DOHH2 (cell line): ENCODE measurements around the gene HTT-AS.

ENCODE experiments used
- H3F3A ChIP-seq: fragments of 200-600 bp; sonication (generic), shearing (Covaris generic); 2 replicates; pipeline ENCODE4 v1.6.0; 2016; ENCODE audit warnings: antibody characterized with exemption, mild to moderate bottlenecking; ENCODE audit not compliant: control insufficient read depth, insufficient read depth
- H3K27ac ChIP-seq: fragments of 200-600 bp; sonication (generic); 2 replicates; pipeline ENCODE4 v1.5.1; 2014; ENCODE audit warnings: low read depth, mild to moderate bottlenecking, low read length, moderate library complexity
- H3K27me3 ChIP-seq: fragments of 200-600 bp; sonication (generic); 2 replicates; pipeline ENCODE4 v1.6.1; 2014; ENCODE audit warnings: mild to moderate bottlenecking, low read length, mixed read lengths; ENCODE audit not compliant: control insufficient read depth
- H3K36me3 ChIP-seq: fragments of 200-600 bp; sonication (generic); 2 replicates; pipeline ENCODE4 v1.6.1; 2014; ENCODE audit warnings: mild to moderate bottlenecking, low read length, moderate library complexity, mixed read lengths; ENCODE audit not compliant: control insufficient read depth
- H3K4me1 ChIP-seq: fragments of 200-600 bp; sonication (generic); 2 replicates; pipeline ENCODE4 v1.6.1; 2014; ENCODE audit warnings: mild to moderate bottlenecking, low read length, mixed read lengths; ENCODE audit not compliant: control insufficient read depth
- H3K4me2 ChIP-seq: fragments of 200-600 bp; sonication (generic); 2 replicates; pipeline ENCODE4 v1.6.0; 2014; ENCODE audit warnings: mild to moderate bottlenecking, low read length, moderate library complexity
- H3K4me3 ChIP-seq: fragments of 200-600 bp; sonication (generic); 2 replicates; pipeline ENCODE4 v1.5.1; 2014; ENCODE audit warnings: mild to moderate bottlenecking, low read length, mixed read lengths
- H3K79me2 ChIP-seq: fragments of 200-600 bp; sonication (generic); 2 replicates; pipeline ENCODE4 v1.6.1; 2014; ENCODE audit warnings: mild to moderate bottlenecking, low read length, mixed read lengths; ENCODE audit not compliant: control insufficient read depth
- H3K9me2 ChIP-seq: fragments of 200-600 bp; sonication (generic); replicated peaks from 2 replicates; pipeline ENCODE4 v1.6.1; 2014; ENCODE audit warnings: mild to moderate bottlenecking, low read length, mixed read lengths; ENCODE audit not compliant: control insufficient read depth
- H3K9me3 ChIP-seq: fragments of 200-600 bp; sonication (generic); 2 replicates; pipeline ENCODE4 v1.6.1; 2014; ENCODE audit warnings: antibody characterized with exemption, low read length, mixed read lengths; ENCODE audit not compliant: control insufficient read depth, insufficient read depth
- H4K20me1 ChIP-seq: fragments of 200-600 bp; sonication (generic); 2 replicates; pipeline ENCODE4 v1.6.0; 2014; ENCODE audit warnings: low read depth, mild to moderate bottlenecking, antibody characterized with exemption, low read length, moderate library complexity; ENCODE audit not compliant: control insufficient read depth, insufficient read depth
- EZH2phosphoT487 ChIP-seq: fragments of 200-600 bp; sonication (generic); IDR thresholded peaks from 2 replicates; pipeline ENCODE4 v1.6.1; 2017; ENCODE audit warnings: borderline replicate concordance, mild to moderate bottlenecking, antibody characterized with exemption, low read length, moderate library complexity, mixed read lengths
- TF ChIP-seq, protein P1 (sequence below): fragments of 200-600 bp; sonication (generic); IDR thresholded peaks from one replicate; pipeline ENCODE4 v1.5.1; 2014; ENCODE audit warnings: antibody characterized with exemption, mild to moderate bottlenecking, low read depth, low read length; ENCODE audit not compliant: poor library complexity, severe bottlenecking

Gene HTT-AS

DNA sequence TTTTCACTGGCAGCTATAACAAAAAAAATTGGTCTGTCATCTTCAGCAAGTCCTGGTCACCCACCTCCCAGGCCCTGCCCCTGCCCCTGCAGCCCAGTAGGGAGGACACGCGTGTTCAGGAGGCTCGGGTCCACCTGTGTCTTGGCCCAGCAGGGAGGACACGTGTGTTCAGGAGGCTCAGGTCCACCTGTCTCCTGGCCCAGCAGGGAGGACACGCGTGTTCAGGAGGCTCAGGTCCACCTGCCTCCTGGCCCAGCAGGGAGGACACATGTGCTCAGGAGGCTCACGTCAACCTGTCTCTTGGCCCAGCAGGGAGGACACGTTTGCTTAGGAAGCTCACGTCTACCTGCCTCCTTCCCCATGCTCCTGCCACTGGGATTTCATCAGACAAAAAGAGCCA, 44.9 kb downstream of the HTT-AS start:
- Histone ChIP-seq H3K27me3 (peaks cover 8% of the 10 kb centered on the region), H3K9me2 (no peaks in the 10 kb centered on the region)
- TF ChIP-seq, protein P1, sequence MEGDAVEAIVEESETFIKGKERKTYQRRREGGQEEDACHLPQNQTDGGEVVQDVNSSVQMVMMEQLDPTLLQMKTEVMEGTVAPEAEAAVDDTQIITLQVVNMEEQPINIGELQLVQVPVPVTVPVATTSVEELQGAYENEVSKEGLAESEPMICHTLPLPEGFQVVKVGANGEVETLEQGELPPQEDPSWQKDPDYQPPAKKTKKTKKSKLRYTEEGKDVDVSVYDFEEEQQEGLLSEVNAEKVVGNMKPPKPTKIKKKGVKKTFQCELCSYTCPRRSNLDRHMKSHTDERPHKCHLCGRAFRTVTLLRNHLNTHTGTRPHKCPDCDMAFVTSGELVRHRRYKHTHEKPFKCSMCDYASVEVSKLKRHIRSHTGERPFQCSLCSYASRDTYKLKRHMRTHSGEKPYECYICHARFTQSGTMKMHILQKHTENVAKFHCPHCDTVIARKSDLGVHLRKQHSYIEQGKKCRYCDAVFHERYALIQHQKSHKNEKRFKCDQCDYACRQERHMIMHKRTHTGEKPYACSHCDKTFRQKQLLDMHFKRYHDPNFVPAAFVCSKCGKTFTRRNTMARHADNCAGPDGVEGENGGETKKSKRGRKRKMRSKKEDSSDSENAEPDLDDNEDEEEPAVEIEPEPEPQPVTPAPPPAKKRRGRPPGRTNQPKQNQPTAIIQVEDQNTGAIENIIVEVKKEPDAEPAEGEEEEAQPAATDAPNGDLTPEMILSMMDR = no peak
- TF ChIP-seq EZH2phosphoT487 = no peak

DNA sequence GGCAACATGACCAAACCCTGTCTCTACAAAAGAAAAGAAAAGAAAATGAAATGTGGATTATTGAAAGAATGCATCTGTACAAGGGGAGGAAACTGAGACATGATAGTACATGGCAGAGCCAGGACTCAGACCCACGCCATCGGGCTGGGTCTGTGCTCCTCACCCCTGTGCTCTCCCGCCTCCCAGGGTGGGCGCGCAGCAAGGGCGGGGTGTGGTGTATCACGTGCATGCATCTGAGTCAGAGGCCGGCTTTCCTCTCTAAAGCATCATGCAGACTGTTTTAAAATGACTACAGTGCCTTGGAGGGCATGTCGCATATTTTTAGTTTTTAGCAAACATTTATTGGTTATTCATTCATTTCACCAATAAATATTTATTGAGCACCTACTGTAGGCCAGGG, 47.8 kb downstream of the HTT-AS start:
- no peaks in the 10 kb centered on the region for H3K36me3 ChIP-seq
- H4K20me1 ChIP-seq = no peaks in the 10 kb centered on the region
- TF ChIP-seq, protein P1 = no peak
- no peak for TF ChIP-seq EZH2phosphoT487
- no peak overlapping the region for H3K4me2 ChIP-seq
- H3F3A ChIP-seq = no peaks in the 10 kb centered on the region
- H3K9me3 ChIP-seq = peaks cover 10% of the 10 kb centered on the region; the same call in 1 of the 2 replicates
- H3K4me1 ChIP-seq = no peaks in the 10 kb centered on the region
- H3K27me3 ChIP-seq = peaks cover under 1% of the 10 kb centered on the region; the same call in 1 of the 2 replicates
- H3K27ac ChIP-seq = no peak overlapping the region
- no peak overlapping the region for H3K4me3 ChIP-seq
- no peaks in the 10 kb centered on the region for H3K9me2 ChIP-seq
- no peaks in the 10 kb centered on the region for H3K79me2 ChIP-seq

More for the DNA sequence above, 44.9 kb downstream of the HTT-AS start:
- Histone ChIP-seq H3K27ac (no peak overlapping the region), H3K4me3 (no peak overlapping the region), H3K36me3 (no peaks in the 10 kb centered on the region), H4K20me1 (no peaks in the 10 kb centered on the region), H3K9me3 (no peaks in the 10 kb centered on the region), H3K4me1 (no peaks in the 10 kb centered on the region), H3K79me2 (no peaks in the 10 kb centered on the region), H3K4me2 (no peak overlapping the region), H3F3A (no peaks in the 10 kb centered on the region)

DNA sequence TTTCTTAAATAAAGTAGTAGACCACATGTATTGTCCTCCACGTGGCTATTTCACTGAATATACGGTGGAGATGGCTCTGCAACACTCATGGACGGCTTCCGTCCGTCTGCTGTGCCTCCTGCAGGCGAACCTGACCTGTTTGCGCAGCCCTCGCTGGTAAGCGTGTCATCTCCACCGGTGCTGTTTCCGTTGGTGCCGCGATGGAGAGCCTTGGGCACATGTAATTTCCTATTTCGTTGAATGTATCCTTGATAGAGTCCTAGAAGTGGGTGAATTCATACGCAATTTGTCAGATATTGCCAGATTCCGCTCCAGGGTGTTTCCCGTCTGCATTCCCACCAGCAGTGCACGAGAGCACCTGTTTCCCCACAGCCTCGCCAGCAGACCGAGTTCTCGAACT, 48.5 kb downstream of the HTT-AS start:
- no peak overlapping the region for H3K4me3 ChIP-seq
- H3K4me2 ChIP-seq = no peak overlapping the region
- TF ChIP-seq EZH2phosphoT487 = no peak
- TF ChIP-seq, protein P1 = no peak
- H3K9me3 ChIP-seq = peaks cover 10% of the 10 kb centered on the region; the same call in 1 of the 2 replicates
- H3K27me3 ChIP-seq = peaks cover 6% of the 10 kb centered on the region; the same call in 1 of the 2 replicates
- no peaks in the 10 kb centered on the region for H4K20me1 ChIP-seq
- H3K27ac ChIP-seq = no peak overlapping the region
- no peaks in the 10 kb centered on the region for H3K36me3 ChIP-seq
- H3K9me2 ChIP-seq = no peaks in the 10 kb centered on the region
- H3K79me2 ChIP-seq = no peaks in the 10 kb centered on the region
- peaks cover 6% of the 10 kb centered on the region for H3K4me1 ChIP-seq
- no peaks in the 10 kb centered on the region for H3F3A ChIP-seq

DNA sequence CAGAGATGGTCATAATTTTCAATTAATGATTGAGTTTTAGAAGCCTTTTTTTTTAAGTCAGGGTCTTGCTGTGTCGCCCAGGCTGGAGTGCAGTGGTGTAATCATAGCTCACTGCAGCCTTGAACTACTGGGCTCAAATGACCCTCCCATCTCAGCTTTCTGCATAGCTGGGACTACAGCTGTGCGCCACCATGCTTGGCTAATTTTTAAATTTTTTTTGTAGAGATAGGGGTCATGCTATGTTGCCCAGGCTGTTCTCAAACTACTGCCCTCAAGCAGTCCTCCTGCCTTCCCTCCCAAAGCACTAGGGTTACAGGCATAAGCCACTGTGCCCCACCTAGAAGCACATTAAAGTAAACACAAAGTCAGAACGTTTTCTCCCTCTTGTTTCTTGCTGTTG, 51.7 kb downstream of the HTT-AS start:
- Histone ChIP-seq H4K20me1 (no peaks in the 10 kb centered on the region), H3K27me3 (peaks cover 6% of the 10 kb centered on the region; the same call in 1 of the 2 replicates), H3K4me3 (no peak overlapping the region), H3K4me2 (no peak overlapping the region), H3K79me2 (no peaks in the 10 kb centered on the region), H3K9me2 (no peaks in the 10 kb centered on the region), H3K9me3 (peaks cover 10% of the 10 kb centered on the region; the same call in 1 of the 2 replicates), H3K36me3 (no peaks in the 10 kb centered on the region), H3F3A (no peaks in the 10 kb centered on the region), H3K4me1 (peaks cover 6% of the 10 kb centered on the region), H3K27ac (no peak overlapping the region)
- TF ChIP-seq, protein P1 = no peak
